Breast epithelium (tissue), 4 donors: Measurements from ENCODE around the gene CAMK2B. TPM values are rescaled to one million over a fixed set of nuclear protein-coding genes. Genes with fewer than 3 reads are reported as not detected.
"Not testable (repeated sequence)": the region's sequence is repeated elsewhere in the genome, so short reads cannot be mapped to it uniquely, and the experiment has no call there.

Source experiments
- DNase-seq, 2 donors: peaks; one replicate each; pipeline ENCODE4 v3.0.0-alpha.2; 2019; ENCODE audit warnings: low spot score in 2 of 2
- H3K27ac ChIP-seq, 2 donors: fragments of 200-600 bp; sonication (generic) in 1 of 2; one replicate each; pipeline ENCODE4 v1.5.1; 2016 to 2019; ENCODE audit warnings: mild to moderate bottlenecking in 1 of 2
- H3K27me3 ChIP-seq, 2 donors: fragments of 200-600 bp; sonication (generic) in 1 of 2; one replicate each; pipeline versions ENCODE4 v1.5.1 to v1.6.0; 2017 to 2019; ENCODE audit warnings: control low read depth in 1 of 2, mild to moderate bottlenecking in 1 of 2
- H3K36me3 ChIP-seq: fragments of 200-600 bp; one replicate; pipeline ENCODE4 v1.5.1; 2019
- H3K4me1 ChIP-seq, 2 donors: fragments of 200-600 bp; sonication (generic); one replicate each; pipeline ENCODE4 v1.5.1; 2016 to 2019; ENCODE audit warnings: control low read depth in 1 of 2
- H3K4me3 ChIP-seq, 3 donors: fragments of 200-600 bp; sonication (generic); 1 replicate in 2 of 3; 2 replicates in 1 of 3; pipeline ENCODE4 v1.5.1; 2016 to 2019; ENCODE audit warnings: mild to moderate bottlenecking in 3 of 3, moderate library complexity in 2 of 3
- H3K9me3 ChIP-seq, 2 donors: fragments of 200-600 bp; sonication (generic) in 1 of 2; one replicate each; pipeline ENCODE4 v1.5.1; 2016 to 2019; ENCODE audit warnings: control low read depth in 1 of 2
- POLR2A ChIP-seq: fragments of 450-650 bp; IDR thresholded peaks from one replicate; pipeline ENCODE4 v1.6.1; 2016; ENCODE audit warnings: antibody characterized with exemption, mild to moderate bottlenecking, moderate library complexity
- POLR2AphosphoS5 ChIP-seq, 3 donors: sonication (generic); formaldehyde crosslinking; IDR thresholded peaks; one replicate each; pipeline ENCODE4 v1.6.1; 2017; ENCODE audit warnings: antibody characterized with exemption in 3 of 3
- intact Hi-C: fragments of 100-400 bp; cut with DNase I; formaldehyde crosslinking; loops from one replicate; pipeline ENCODE4 v1.15.1; 2023; ENCODE audit warnings: low total_unique reads
- total RNA-seq, 3 donors: library from RNA; depleted of rRNA; stranded (reverse); fragments of >200 nt; gene quantifications; one replicate each; pipeline ENCODE4 v1.1.0, GENCODE V29; 2016
- TF ChIP-seq, protein P1 (sequence below), 3 donors: fragments of 450-650 bp; IDR thresholded peaks; one replicate each; pipeline ENCODE4 v1.5.1; 2016 to 2017; ENCODE audit warnings: antibody characterized with exemption in 3 of 3, mild to moderate bottlenecking in 3 of 3, moderate library complexity in 3 of 3

CAMK2B gene
- total RNA-seq, 3 donors from 2014 or later = 2.0 to 9.2 TPM; not detected in 1

- Histone ChIP-seq H3K36me3 (peaks cover 4% of the 10 kb centered on the region), H3K27me3 (no peaks in the 10 kb centered on the region), H3K27ac (no peak overlapping the region), H3K4me3 (no peak overlapping the region), H3K9me3 (no peaks in the 10 kb centered on the region), H3K4me1 (no peaks in the 10 kb centered on the region)
- intact Hi-C loops = no loop called here
- TF ChIP-seq, protein P1, sequence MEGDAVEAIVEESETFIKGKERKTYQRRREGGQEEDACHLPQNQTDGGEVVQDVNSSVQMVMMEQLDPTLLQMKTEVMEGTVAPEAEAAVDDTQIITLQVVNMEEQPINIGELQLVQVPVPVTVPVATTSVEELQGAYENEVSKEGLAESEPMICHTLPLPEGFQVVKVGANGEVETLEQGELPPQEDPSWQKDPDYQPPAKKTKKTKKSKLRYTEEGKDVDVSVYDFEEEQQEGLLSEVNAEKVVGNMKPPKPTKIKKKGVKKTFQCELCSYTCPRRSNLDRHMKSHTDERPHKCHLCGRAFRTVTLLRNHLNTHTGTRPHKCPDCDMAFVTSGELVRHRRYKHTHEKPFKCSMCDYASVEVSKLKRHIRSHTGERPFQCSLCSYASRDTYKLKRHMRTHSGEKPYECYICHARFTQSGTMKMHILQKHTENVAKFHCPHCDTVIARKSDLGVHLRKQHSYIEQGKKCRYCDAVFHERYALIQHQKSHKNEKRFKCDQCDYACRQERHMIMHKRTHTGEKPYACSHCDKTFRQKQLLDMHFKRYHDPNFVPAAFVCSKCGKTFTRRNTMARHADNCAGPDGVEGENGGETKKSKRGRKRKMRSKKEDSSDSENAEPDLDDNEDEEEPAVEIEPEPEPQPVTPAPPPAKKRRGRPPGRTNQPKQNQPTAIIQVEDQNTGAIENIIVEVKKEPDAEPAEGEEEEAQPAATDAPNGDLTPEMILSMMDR (IDR thresholded peaks at IDR 0.05) = no peak
- TF ChIP-seq POLR2A = no peak
- TF ChIP-seq POLR2AphosphoS5 (IDR thresholded peaks at IDR 0.05) = no peak
- no peak for DNase-seq
These were observed 115.3 kb downstream of the CAMK2B start for GRCh38 chr7:44210107-44210506.

- DNase-seq = no peak
- Histone ChIP-seq H3K27ac (no peak overlapping the region), H3K36me3 (peaks cover 4% of the 10 kb centered on the region), H3K4me1 (no peaks in the 10 kb centered on the region), H3K9me3 (no peaks in the 10 kb centered on the region), H3K27me3 (no peaks in the 10 kb centered on the region), H3K4me3 (no peak overlapping the region)
- TF ChIP-seq, protein P1 (IDR thresholded peaks at IDR 0.05) = no peak
- TF ChIP-seq POLR2AphosphoS5 (IDR thresholded peaks at IDR 0.05) (no peak), POLR2A (no peak)
- intact Hi-C loops = no loop called here
These were observed 117.3 kb downstream of the CAMK2B start for GRCh38 chr7:44208085-44208484.

DNA sequence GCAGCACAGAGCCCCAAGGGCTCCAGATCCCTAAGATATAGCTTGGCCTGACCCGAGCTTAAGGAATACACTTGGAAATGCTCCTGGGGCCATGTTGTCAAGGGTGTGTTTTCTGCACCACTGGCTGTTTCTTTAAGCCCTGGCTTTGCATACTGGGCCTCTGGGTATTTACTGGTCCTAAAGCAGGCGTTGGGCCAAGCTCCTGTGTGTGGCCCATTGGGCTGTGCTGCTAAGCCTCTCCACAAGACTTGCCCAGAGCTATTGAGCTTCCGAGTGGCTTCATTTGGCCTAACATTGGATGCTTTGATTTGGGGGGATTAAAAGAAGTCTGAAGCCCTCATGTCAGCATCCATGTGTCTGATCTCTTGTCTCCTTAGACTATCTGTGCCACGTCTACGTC lies 119.4 kb downstream of the CAMK2B start:
- Histone ChIP-seq H3K36me3 (peaks cover 3% of the 10 kb centered on the region), H3K4me1 (peaks cover 6% of the 10 kb centered on the region in 2 donors), H3K9me3 (no peaks in the 10 kb centered on the region), H3K27ac (no peak overlapping the region), H3K27me3 (no peaks in the 10 kb centered on the region), H3K4me3 (no peak overlapping the region)
- intact Hi-C loops = no loop called here
- no peak for DNase-seq
- TF ChIP-seq POLR2AphosphoS5 (IDR thresholded peaks at IDR 0.05) = no peak
- TF ChIP-seq, protein P1 (IDR thresholded peaks at IDR 0.05) = no peak
- TF ChIP-seq POLR2A = no peak

DNA sequence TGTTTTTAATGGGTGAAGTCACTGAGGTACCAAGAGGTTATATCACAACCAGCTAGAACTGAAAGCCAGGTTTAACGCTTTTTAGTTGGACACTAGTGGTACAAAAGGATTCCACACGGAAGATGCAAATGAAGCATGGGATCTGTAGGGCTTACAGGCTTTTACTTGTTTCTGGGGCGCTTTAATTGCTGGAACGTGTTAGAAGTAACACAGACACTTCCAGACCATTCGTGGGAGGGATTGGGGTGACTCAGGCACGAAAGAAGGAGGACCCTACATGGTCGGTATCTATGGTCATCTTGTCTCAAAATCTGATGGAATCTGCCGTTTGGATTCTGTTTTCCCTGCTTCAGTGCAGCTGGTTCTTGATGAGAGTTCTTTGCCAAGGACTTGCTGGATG lies 123.6 kb downstream of the CAMK2B start:
- TF ChIP-seq POLR2AphosphoS5 (IDR thresholded peaks at IDR 0.05) = no peak
- TF ChIP-seq, protein P1 (IDR thresholded peaks at IDR 0.05) = no peak
- TF ChIP-seq POLR2A = no peak
- no peaks in the 10 kb centered on the region for H3K27me3 ChIP-seq
- peak overlapping the region; percentile 92 to 98 (median 96) for H3K4me3 ChIP-seq
- H3K9me3 ChIP-seq = no peaks in the 10 kb centered on the region
- no peak overlapping the region for H3K27ac ChIP-seq
- H3K36me3 ChIP-seq = no peaks in the 10 kb centered on the region
- peaks cover 6% of the 10 kb centered on the region in 2 donors for H3K4me1 ChIP-seq
- no peak for DNase-seq
- intact Hi-C loops = no loop called here

DNA sequence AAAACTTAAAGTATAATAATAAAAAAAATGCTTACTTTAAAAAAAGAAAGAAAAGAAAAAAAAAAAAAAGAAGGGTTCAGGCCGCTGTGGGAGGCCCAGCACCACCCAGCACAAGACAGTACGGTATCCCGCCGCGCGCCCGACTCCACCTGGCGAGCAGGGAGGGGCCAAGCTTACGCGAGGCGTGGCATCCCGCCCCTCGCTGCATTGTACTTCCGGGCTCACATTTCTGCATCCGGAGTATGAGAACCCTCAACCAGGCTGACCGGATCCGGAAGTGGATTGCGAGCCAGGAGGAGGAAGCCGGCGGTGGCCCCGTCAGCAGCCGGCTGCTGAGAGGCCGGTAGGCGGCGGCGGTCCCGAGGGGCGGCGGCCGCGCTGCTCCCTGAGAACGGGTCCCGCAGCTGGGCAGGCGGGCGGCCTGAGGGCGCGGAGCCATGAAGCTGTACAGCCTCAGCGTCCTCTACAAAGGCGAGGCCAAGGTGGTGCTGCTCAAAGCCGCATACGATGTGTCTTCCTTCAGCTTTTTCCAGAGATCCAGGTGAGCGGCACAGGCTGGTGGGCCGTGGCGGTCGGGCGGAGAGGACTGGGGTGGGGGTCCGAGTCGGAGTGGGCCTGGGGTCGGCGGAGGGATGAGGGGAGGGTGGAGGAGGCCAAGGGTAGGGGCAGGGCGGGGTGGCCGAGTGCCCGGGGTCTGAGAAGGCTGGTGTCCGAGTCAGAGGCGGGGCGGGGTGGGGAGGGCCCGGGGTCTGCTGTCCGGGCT lies 124.5 kb downstream of the CAMK2B start, which contains the start of gene YKT6:
Gene YKT6 (plus strand): TSS at position 280 of the 763 bp plus-strand sequence. CDS start 158 bp downstream, at position 438.
- no peaks in the 10 kb centered on the region for H3K9me3 ChIP-seq
- no peaks in the 10 kb centered on the region for H3K27me3 ChIP-seq
- peaks cover 6% of the 10 kb centered on the region in 2 donors for H3K4me1 ChIP-seq
- intact Hi-C loops = no loop called here
- TF ChIP-seq POLR2A (peak; percentile 23), POLR2AphosphoS5 (IDR thresholded peaks at IDR 0.05) (peak; percentile 75 to 84 (median 77))
- TF ChIP-seq, protein P1 (IDR thresholded peaks at IDR 0.05) = peak in 2 of 3 donors; percentile 55 to 75
- no peaks in the 10 kb centered on the region for H3K36me3 ChIP-seq
- peak; percentile 93 to 95 for DNase-seq
- peak within 1 kb of the TSS; percentile 92 to 98 (median 96) for H3K4me3 ChIP-seq
- peak within 1 kb of the TSS; percentile 62 to 74 for H3K27ac ChIP-seq

DNA sequence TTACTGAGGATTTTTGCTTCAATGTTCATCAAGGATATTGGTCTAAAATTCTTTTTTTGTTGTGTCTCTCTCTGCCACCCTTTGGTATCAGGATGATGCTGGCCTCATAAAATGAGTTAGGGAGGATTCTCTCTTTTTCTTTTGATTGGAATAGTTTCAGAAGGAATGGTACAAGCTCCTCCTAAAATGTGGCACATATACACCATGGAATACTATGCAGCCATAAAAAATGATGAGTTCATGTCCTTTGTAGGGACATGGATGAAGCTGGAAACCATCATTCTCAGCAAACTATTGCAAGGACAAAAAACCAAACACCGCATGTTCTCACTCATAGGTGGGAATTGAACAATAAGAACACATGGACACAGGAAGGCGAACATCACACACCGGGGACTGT lies 125.2 kb downstream of the CAMK2B start:
- H3K9me3 ChIP-seq, DNase-seq, H3K27me3 ChIP-seq, H3K27ac ChIP-seq, H3K4me1 ChIP-seq, H3K36me3 ChIP-seq, intact Hi-C loops: not testable (repeated sequence)
- peak overlapping the region in 1 of 3 donors; percentile 96 for H3K4me3 ChIP-seq
